ENCODE measurements around the gene FILIP1L. TPM values are rescaled to one million over a fixed set of nuclear protein-coding genes. Genes with fewer than 3 reads are reported as not detected.

FILIP1L gene
- total RNA-seq, 1 experiment from 2014 or later, result 0.07 TPM

GRCh38 chr3:99980606-99981005, 133.7 kb downstream of the FILIP1L start:
- no peak overlapping the region for H3K4me3 Mint-ChIP-seq
- DNase-seq, result no peak

More at GRCh38 chr3:99980606-99981005, 133.7 kb downstream of the FILIP1L start:
- H3K9ac ChIP-seq (ENCODE audit: extremely low read depth, insufficient read length, low read length), result no peak overlapping the region
- no peak overlapping the region for H4K91ac ChIP-seq (ENCODE audit: insufficient read length, low read depth, low read length)
- no peak overlapping the region for H2BK5ac ChIP-seq (ENCODE audit: insufficient read length, low read length)
- no peak overlapping the region for H3K18ac ChIP-seq (ENCODE audit: insufficient read length, low read depth, low read length)
- H3K27me3 ChIP-seq (ENCODE audit: insufficient read depth, low read length), result no peaks in the 10 kb centered on the region
- H3K9me3 Mint-ChIP-seq, result no peaks in the 10 kb centered on the region; a peak in 2 of 5 replicates
- H4K8ac ChIP-seq (replicated peaks; ENCODE audit: insufficient read length, low read depth, low read length), result no peak overlapping the region
- TF ChIP-seq, protein P1, sequence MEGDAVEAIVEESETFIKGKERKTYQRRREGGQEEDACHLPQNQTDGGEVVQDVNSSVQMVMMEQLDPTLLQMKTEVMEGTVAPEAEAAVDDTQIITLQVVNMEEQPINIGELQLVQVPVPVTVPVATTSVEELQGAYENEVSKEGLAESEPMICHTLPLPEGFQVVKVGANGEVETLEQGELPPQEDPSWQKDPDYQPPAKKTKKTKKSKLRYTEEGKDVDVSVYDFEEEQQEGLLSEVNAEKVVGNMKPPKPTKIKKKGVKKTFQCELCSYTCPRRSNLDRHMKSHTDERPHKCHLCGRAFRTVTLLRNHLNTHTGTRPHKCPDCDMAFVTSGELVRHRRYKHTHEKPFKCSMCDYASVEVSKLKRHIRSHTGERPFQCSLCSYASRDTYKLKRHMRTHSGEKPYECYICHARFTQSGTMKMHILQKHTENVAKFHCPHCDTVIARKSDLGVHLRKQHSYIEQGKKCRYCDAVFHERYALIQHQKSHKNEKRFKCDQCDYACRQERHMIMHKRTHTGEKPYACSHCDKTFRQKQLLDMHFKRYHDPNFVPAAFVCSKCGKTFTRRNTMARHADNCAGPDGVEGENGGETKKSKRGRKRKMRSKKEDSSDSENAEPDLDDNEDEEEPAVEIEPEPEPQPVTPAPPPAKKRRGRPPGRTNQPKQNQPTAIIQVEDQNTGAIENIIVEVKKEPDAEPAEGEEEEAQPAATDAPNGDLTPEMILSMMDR (conservative IDR thresholded peaks at IDR 0.05), result no peak
- no peaks in the 10 kb centered on the region for H3K79me2 ChIP-seq (ENCODE audit: insufficient read depth, low read length)
- no peak overlapping the region for H4K5ac ChIP-seq (ENCODE audit: insufficient read length, low read depth, low read length)
- no peak overlapping the region for H3K27ac ChIP-seq (ENCODE audit: insufficient read length, low read depth, low read length)
- no peak overlapping the region for H3K14ac ChIP-seq (ENCODE audit: insufficient read depth, low read length)
- peaks cover 0 to 2% (median 0%) of the 10 kb centered on the region in 3 experiments; a peak in 3 of 7 replicates for H3K36me3 Mint-ChIP-seq (ENCODE audit: insufficient read depth in 1 of 3, low read depth in 3 of 3)
- WGBS (ENCODE audit: extremely low coverage, insufficient read length, low lambda C conversion rate), result no CpG with 5 or more reads among the region's 3 CpGs
- no peaks in the 10 kb centered on the region for H3K27me3 Mint-ChIP-seq (ENCODE audit: low read depth)
- no peaks in the 10 kb centered on the region for H3K4me1 ChIP-seq (ENCODE audit: insufficient read depth, low read length)
- H3K9me3 ChIP-seq (ENCODE audit: control insufficient read depth, low read depth, low read length), result no peaks in the 10 kb centered on the region
- H2BK20ac ChIP-seq (ENCODE audit: low read depth, low read length, poor library complexity, severe bottlenecking), result no peak overlapping the region
- H3K4me2 ChIP-seq (ENCODE audit: insufficient read depth, insufficient read length, low read length), result no peak overlapping the region
- H3K4me1 Mint-ChIP-seq, result no peaks in the 10 kb centered on the region
- H2BK15ac ChIP-seq (ENCODE audit: low read depth, low read length), result no peak overlapping the region
- H3K79me1 ChIP-seq (ENCODE audit: insufficient read depth, low read depth, low read length, poor library complexity, severe bottlenecking), result no peaks in the 10 kb centered on the region
- H2BK120ac ChIP-seq (ENCODE audit: low read depth, low read length, poor library complexity, severe bottlenecking), result no peak overlapping the region
- no peaks in the 10 kb centered on the region for H4K20me1 ChIP-seq (ENCODE audit: control insufficient read depth, insufficient read depth, insufficient read length)
- H3T11ph ChIP-seq (ENCODE audit: low read length), result no peak overlapping the region
- H3K4ac ChIP-seq (ENCODE audit: low read depth, low read length), result no peak overlapping the region
- no peak overlapping the region for H2BK12ac ChIP-seq (ENCODE audit: insufficient read length, low read depth, low read length)
- no peak overlapping the region for H3K23ac ChIP-seq (ENCODE audit: insufficient read length, low read depth, low read length)
- H3K23me2 ChIP-seq (ENCODE audit: insufficient read length, low read depth, low read length, poor library complexity, severe bottlenecking), result no peaks in the 10 kb centered on the region
- no peak overlapping the region for H3K56ac ChIP-seq (ENCODE audit: insufficient read length, low read depth, low read length)
- H2AFZ ChIP-seq (ENCODE audit: low read length), result no peak overlapping the region
- no peak overlapping the region for H2AK5ac ChIP-seq (ENCODE audit: insufficient read length, low read length)
- H3K27ac Mint-ChIP-seq, result no peak overlapping the region
